Fibroblast of lung (primary cell): ENCODE measurements around the gene CPNE4.

ENCODE experiments used
- CTCF ChIP-seq, 2 donors: IDR thresholded peaks in 1 of 2; conservative IDR thresholded peaks in 1 of 2; 1 replicate in 1 of 2; 2 replicates in 1 of 2; pipeline ENCODE4 v1.5.1; 2011 to 2012; ENCODE audit warnings: low read length in 2 of 2, control low read depth in 1 of 2, inconsistent platforms in 1 of 2, low read depth in 1 of 2, mild to moderate bottlenecking in 1 of 2
- EZH2 ChIP-seq: IDR thresholded peaks from 2 replicates; pipeline ENCODE4 v1.5.1; 2012; ENCODE audit warnings: low read length, control low read depth, mild to moderate bottlenecking; ENCODE audit errors: missing control alignments

GRCh38 chr3:131739211-131739610 is 295.6 kb downstream of the CPNE4 start:
- no peak for TF ChIP-seq CTCF (conservative IDR thresholded peaks at IDR 0.05 in 1 of 2, IDR thresholded peaks at IDR 0.05 in 1 of 2; ENCODE audit: low read depth in 1 of 2, low read length in 2 of 2)
- no peak for TF ChIP-seq EZH2
